ENCODE data around the gene SLC9A9. TPM values are rescaled to one million over a fixed set of nuclear protein-coding genes. Genes with fewer than 3 reads are reported as not detected.

The SLC9A9 gene
- total and polyA plus RNA-seq, 2 experiments from 2014 or later = 2.2 to 6.8 TPM

- Histone ChIP-seq H3K27me3 (no peaks in the 10 kb centered on the region), H4K20me1 (ENCODE audit: insufficient read depth, poor library complexity, severe bottlenecking) (no peaks in the 10 kb centered on the region), H3K79me2 (no peaks in the 10 kb centered on the region), H3K4me1 (ENCODE audit: insufficient read depth) (no peaks in the 10 kb centered on the region), H3K4me2 (no peak overlapping the region), H3K9me3 (ENCODE audit: low read depth) (no peaks in the 10 kb centered on the region), H3K27ac (no peak overlapping the region), H3K36me3 (replicated peaks; ENCODE audit: insufficient read depth, low read depth) (no peaks in the 10 kb centered on the region), H2AFZ (no peak overlapping the region), H3K4me3 (no peak overlapping the region), H3K9me2 (replicated peaks; ENCODE audit: insufficient read depth) (no peaks in the 10 kb centered on the region)
- no peak for DNase-seq (ENCODE audit: low spot score)
- WGBS (ENCODE audit: low lambda C conversion rate, missing lambda C conversion rate) = 86% methylated on average over 1 of the region's 1 CpG
- no peak for TF ChIP-seq EZH2 (IDR thresholded peaks at IDR 0.05; ENCODE audit: borderline replicate concordance)
Observed at GRCh38 chr3:143273975-143274690, 574.1 kb downstream of the SLC9A9 start.

DNA sequence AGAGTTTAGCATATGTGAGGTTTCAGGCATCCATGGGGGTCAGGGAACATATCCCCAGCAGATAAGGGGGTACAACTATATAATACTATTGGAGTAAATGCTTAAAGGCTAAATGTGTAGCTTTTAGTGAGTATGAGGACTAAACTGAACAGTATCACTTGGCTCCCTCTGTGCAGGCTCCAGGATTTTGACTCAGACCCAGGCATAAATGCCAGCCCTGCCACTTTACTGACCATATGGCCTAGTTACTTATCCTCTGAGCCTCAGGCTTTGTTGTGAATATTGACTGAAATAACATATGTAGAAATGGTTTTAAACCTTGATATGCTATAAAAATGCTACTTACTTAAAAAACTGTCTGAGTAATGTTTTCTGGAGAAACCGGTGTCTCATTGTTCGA, 577.1 kb downstream of the SLC9A9 start:
- 98% methylated on average over 2 of the region's 2 CpGs for WGBS (ENCODE audit: low lambda C conversion rate, missing lambda C conversion rate)
- no peaks in the 10 kb centered on the region for H4K20me1 ChIP-seq (ENCODE audit: insufficient read depth, poor library complexity, severe bottlenecking)

GRCh38 chr3:143269741-143270140, 578.5 kb downstream of the SLC9A9 start:
- H3K4me3 ChIP-seq = no peak overlapping the region

More for the DNA sequence above, 577.1 kb downstream of the SLC9A9 start:
- Histone ChIP-seq H3K4me3 (no peak overlapping the region), H2AFZ (no peak overlapping the region), H3K79me2 (no peaks in the 10 kb centered on the region), H3K9me2 (replicated peaks; ENCODE audit: insufficient read depth) (no peaks in the 10 kb centered on the region), H3K27me3 (no peaks in the 10 kb centered on the region), H3K36me3 (replicated peaks; ENCODE audit: insufficient read depth, low read depth) (no peaks in the 10 kb centered on the region), H3K27ac (no peak overlapping the region), H3K4me2 (no peak overlapping the region), H3K4me1 (ENCODE audit: insufficient read depth) (no peaks in the 10 kb centered on the region), H3K9me3 (ENCODE audit: low read depth) (no peaks in the 10 kb centered on the region)
- TF ChIP-seq EZH2 (IDR thresholded peaks at IDR 0.05; ENCODE audit: borderline replicate concordance) (no peak), EZH2phosphoT487 (IDR thresholded peaks at IDR 0.05; ENCODE audit: low read depth, severe bottlenecking, unreplicated experiment) (no peak), CTCF (IDR thresholded peaks at IDR 0.05; ENCODE audit: poor library complexity) (no peak)
- DNase-seq (ENCODE audit: low spot score) = no peak

More at GRCh38 chr3:143269741-143270140, 578.5 kb downstream of the SLC9A9 start:
- no peak for DNase-seq (ENCODE audit: low spot score)
- no peaks in the 10 kb centered on the region for H3K79me2 ChIP-seq
- H3K36me3 ChIP-seq (replicated peaks; ENCODE audit: insufficient read depth, low read depth) = no peaks in the 10 kb centered on the region
- WGBS (ENCODE audit: low lambda C conversion rate, missing lambda C conversion rate) = 97% methylated on average over 3 of the region's 3 CpGs
- H3K27ac ChIP-seq = no peak overlapping the region
- H3K27me3 ChIP-seq = no peaks in the 10 kb centered on the region
- no peaks in the 10 kb centered on the region for H3K9me3 ChIP-seq (ENCODE audit: low read depth)
- TF ChIP-seq CTCF (IDR thresholded peaks at IDR 0.05; ENCODE audit: poor library complexity) (no peak), EZH2phosphoT487 (IDR thresholded peaks at IDR 0.05; ENCODE audit: low read depth, severe bottlenecking, unreplicated experiment) (no peak), EZH2 (IDR thresholded peaks at IDR 0.05; ENCODE audit: borderline replicate concordance) (no peak)
- H4K20me1 ChIP-seq (ENCODE audit: insufficient read depth, poor library complexity, severe bottlenecking) = no peaks in the 10 kb centered on the region
- H3K9me2 ChIP-seq (replicated peaks; ENCODE audit: insufficient read depth) = no peaks in the 10 kb centered on the region
- no peak overlapping the region for H3K4me2 ChIP-seq
- H2AFZ ChIP-seq = no peak overlapping the region
- H3K4me1 ChIP-seq (ENCODE audit: insufficient read depth) = no peaks in the 10 kb centered on the region
